Heart left ventricle (tissue), 16 donors: ENCODE data around the gene ELMOD3. TPM values are rescaled to one million over a fixed set of nuclear protein-coding genes. Genes with fewer than 3 reads are reported as not detected.

ENCODE experiments used
- ATAC-seq, 4 donors: fragments of 200-7000 bp; cut with Tn5 transposase; one replicate each; pipeline ENCODE4 v1.9.1; 2020 to 2022; ENCODE audit warnings: moderate library complexity in 4 of 4, mild to moderate bottlenecking in 3 of 4, moderate number of reproducible peaks in 1 of 4
- DNase-seq, 5 donors: peaks; one replicate each; pipeline ENCODE4 v3.0.0-alpha.2; 2020
- H3K27ac ChIP-seq, 12 donors: fragments of 200-600 bp; sonication (generic) in 4 of 12; one replicate each; pipeline versions ENCODE4 v1.5.0 to v1.8.0; 2016 to 2022; ENCODE audit warnings: mild to moderate bottlenecking in 2 of 12
- H3K27me3 ChIP-seq, 9 donors: fragments of 200-600 bp; sonication (generic) in 2 of 9; one replicate each; pipeline versions ENCODE4 v1.5.1 to v1.8.0; 2016 to 2022; ENCODE audit warnings: mild to moderate bottlenecking in 3 of 9
- H3K36me3 ChIP-seq, 9 donors: fragments of 200-600 bp; sonication (generic) in 2 of 9; one replicate each; pipeline versions ENCODE4 v1.5.0 to v1.8.0; 2018 to 2022; ENCODE audit warnings: mild to moderate bottlenecking in 2 of 9
- H3K4me1 ChIP-seq, 12 donors: fragments of 200-600 bp; sonication (generic) in 4 of 12; one replicate each; pipeline versions ENCODE4 v1.5.0 to v1.8.0; 2016 to 2022; ENCODE audit warnings: mild to moderate bottlenecking in 3 of 12
- H3K4me3 ChIP-seq, 12 donors: fragments of 200-600 bp; sonication (generic) in 4 of 12; one replicate each; pipeline versions ENCODE4 v1.5.0 to v1.8.0; 2017 to 2022; ENCODE audit warnings: mild to moderate bottlenecking in 9 of 12, moderate library complexity in 4 of 12
- H3K9me3 ChIP-seq, 12 donors: fragments of 200-600 bp; sonication (generic) in 4 of 12; one replicate each; pipeline versions ENCODE4 v1.5.0 to v1.8.0; 2016 to 2022; ENCODE audit warnings: mild to moderate bottlenecking in 1 of 12
- POLR2A ChIP-seq, 2 donors: fragments of 450-650 bp; IDR thresholded peaks; one replicate each; pipeline ENCODE4 v1.6.1; 2017; ENCODE audit warnings: antibody characterized with exemption in 2 of 2, mild to moderate bottlenecking in 2 of 2, moderate library complexity in 2 of 2
- WGBS, 4 donors: extraction: QIAGEN DNeasy Blood & Tissue Kit in 2 of 4; methylation state at CpG; one replicate each; pipeline versions ENCODE4 v1.1.5 to v1.1.7; 2013 to 2018; 5-methylcytosine and 5-hydroxymethylcytosine counted together
- intact Hi-C, 10 donors: fragments of 100-400 bp; cut with DNase I; formaldehyde crosslinking; loops; one replicate each; pipeline versions ENCODE4 v1.11.1 to v1.14.2; 2022
- polyA plus RNA-seq, 2 donors: library from polyadenylated mRNA; stranded (reverse); fragments of 200-250 nt; gene quantifications; one replicate each; pipeline ENCODE4 v1.2.3, GENCODE V29; 2013
- total RNA-seq, 9 donors: library from RNA; depleted of rRNA in 2 of 9; stranded (reverse); fragments of >200 nt in 2 of 9; fragmentation: NEBNext Ultra II Directional in 3 of 9; extraction: Animal tissue kit (Norgen Biotek cat#: 25700) in 3 of 9; gene quantifications; one replicate each; pipeline versions ENCODE4 v1.1.0 to v1.2.4, GENCODE V29; 2016 to 2023
- TF ChIP-seq, protein P1 (sequence below), 12 donors: fragments of 200-600 bp; sonication (generic) in 4 of 12; IDR thresholded peaks; one replicate each; pipeline versions ENCODE4 v1.5.0 to v1.8.0; 2018 to 2022; ENCODE audit warnings: antibody characterized with exemption in 12 of 12, mild to moderate bottlenecking in 5 of 12
- donor health status: ischemic (EF 13 %, LVEDD 7.1; RV severe dilation, severe dysfunction).
- donor health status: healthy with polysubstance abuse.
- donor health status: DM: no; HTN: yes; CAD: no.
- donor health status: DM: no; HTN: no; CAD: no.
- donor health status: ischemic (EF 25% LVEDD 6.9; RV normal size, moderate dysfunction).
- donor health status: ischemic (EF 25% LVEDD 5.7; RV mildly dilated, moderate dysfunction).
- donor health status: healthy.
- donor health status: DM: yes; HTN: yes; CAD: no.
- donor health status: ischemic (EF 35%, LVEDD 5.7; RV mildly dilated, moderate dysfunction).
- donor health status: nonischemic (EF 11% LVEDD 7.7; RV severe dilation, severe dysfunction).
- donor health status: DM: yes; HTN: yes; CAD: no.
- donor health status: PGD.
- donor health status: ischemic (EF 29% LVEDD 5.4; RV normal size, mild dysfunction).
- donor health status: nonischemic (EF 23%, LVEDD 6.1; RV moderate dilation, normal function).

Gene ELMOD3
- total and polyA plus RNA-seq, 11 donors = 6.0 to 18.0 (median 10.2) TPM

DNA sequence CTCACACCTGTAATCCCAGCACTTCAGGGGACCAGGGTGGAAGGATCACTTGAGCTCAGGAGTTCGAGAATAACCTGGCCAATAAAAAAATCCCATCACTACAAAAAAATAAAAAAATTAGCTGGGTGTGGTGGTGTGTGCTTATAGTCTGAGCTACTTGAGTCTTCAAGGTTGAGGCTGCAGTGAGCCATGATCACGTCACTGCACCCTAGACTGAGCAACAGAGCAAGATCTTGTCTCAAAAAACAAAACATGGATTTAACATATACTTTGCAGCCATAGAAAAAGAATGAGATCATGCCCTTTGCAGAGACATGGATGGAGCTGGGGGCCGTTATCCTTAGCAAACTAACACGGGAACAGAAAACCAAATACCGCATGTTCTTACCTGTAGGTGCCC lies 86.2 kb downstream of the ELMOD3 start:
- intact Hi-C loops = loop anchor here in 1 of 10 donors (10.0 kb wide), 1 partner anchor 54 kb away; no protein-coding TSS in a partner anchor
- ATAC-seq (no peak), DNase-seq (no peak)
- peaks cover 11 to 45% (median 24%) of the 10 kb centered on the region in 12 donors for H3K4me1 ChIP-seq
- H3K36me3 ChIP-seq = no peaks in the 10 kb centered on the region
- H3K27me3 ChIP-seq = no peaks in the 10 kb centered on the region
- 93 to 96% (median 94%) methylated on average over 5 of the region's 5 CpGs for WGBS, 4 donors
- H3K9me3 ChIP-seq = no peaks in the 10 kb centered on the region
- no peak overlapping the region for H3K4me3 ChIP-seq
- no peak overlapping the region for H3K27ac ChIP-seq
- TF ChIP-seq, protein P1, sequence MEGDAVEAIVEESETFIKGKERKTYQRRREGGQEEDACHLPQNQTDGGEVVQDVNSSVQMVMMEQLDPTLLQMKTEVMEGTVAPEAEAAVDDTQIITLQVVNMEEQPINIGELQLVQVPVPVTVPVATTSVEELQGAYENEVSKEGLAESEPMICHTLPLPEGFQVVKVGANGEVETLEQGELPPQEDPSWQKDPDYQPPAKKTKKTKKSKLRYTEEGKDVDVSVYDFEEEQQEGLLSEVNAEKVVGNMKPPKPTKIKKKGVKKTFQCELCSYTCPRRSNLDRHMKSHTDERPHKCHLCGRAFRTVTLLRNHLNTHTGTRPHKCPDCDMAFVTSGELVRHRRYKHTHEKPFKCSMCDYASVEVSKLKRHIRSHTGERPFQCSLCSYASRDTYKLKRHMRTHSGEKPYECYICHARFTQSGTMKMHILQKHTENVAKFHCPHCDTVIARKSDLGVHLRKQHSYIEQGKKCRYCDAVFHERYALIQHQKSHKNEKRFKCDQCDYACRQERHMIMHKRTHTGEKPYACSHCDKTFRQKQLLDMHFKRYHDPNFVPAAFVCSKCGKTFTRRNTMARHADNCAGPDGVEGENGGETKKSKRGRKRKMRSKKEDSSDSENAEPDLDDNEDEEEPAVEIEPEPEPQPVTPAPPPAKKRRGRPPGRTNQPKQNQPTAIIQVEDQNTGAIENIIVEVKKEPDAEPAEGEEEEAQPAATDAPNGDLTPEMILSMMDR (IDR thresholded peaks at IDR 0.05) = no peak
- no peak for TF ChIP-seq POLR2A (IDR thresholded peaks at IDR 0.05)

Other genes starting within 250 kb of the ELMOD3 start
- 1 to 10 TPM; 1.9 to 9.8 (median 6.4) TPM for gene TCF7L1, start 221.4 kb upstream of the ELMOD3 start, total RNA-seq
- 1 to 10 TPM; 3.9 to 6.1 TPM for gene TCF7L1, start 221.4 kb upstream of the ELMOD3 start, polyA plus RNA-seq
- gene TGOLN2, start 26.8 kb upstream of the ELMOD3 start, total RNA-seq = 100 to 1,000 TPM in 2 of 9 donors, 10 to 100 TPM in 7; 70.7 to 130 (median 83.5) TPM
- gene TGOLN2, start 26.8 kb upstream of the ELMOD3 start, polyA plus RNA-seq = 10 to 100 TPM; 15.5 to 57.3 TPM
- 10 to 100 TPM; 27.5 to 74.9 (median 50.9) TPM for gene RETSAT, start 241 bp upstream of the ELMOD3 start, total RNA-seq
- 10 to 100 TPM; 22.5 to 36.3 TPM for gene RETSAT, start 241 bp upstream of the ELMOD3 start, polyA plus RNA-seq
- gene CAPG, start 55.6 kb downstream of the ELMOD3 start, total RNA-seq = 10 to 100 TPM in 3 of 9 donors, 1 to 10 TPM in 6; 2.8 to 91.6 (median 4.5) TPM
- 10 to 100 TPM in 1 of 2 donors, 1 to 10 TPM in 1; 2.9 to 15.6 TPM for gene CAPG, start 55.6 kb downstream of the ELMOD3 start, polyA plus RNA-seq
- gene SH2D6, start 63.9 kb downstream of the ELMOD3 start, total RNA-seq = not detected
- not detected for gene SH2D6, start 63.9 kb downstream of the ELMOD3 start, polyA plus RNA-seq
- 100 to 1,000 TPM in 7 of 9 donors, 10 to 100 TPM in 2; 66.0 to 218 (median 128) TPM for gene MAT2A, start 184.4 kb downstream of the ELMOD3 start, total RNA-seq
- 100 to 1,000 TPM in 1 of 2 donors, 10 to 100 TPM in 1; 72.3 to 131 TPM for gene MAT2A, start 184.4 kb downstream of the ELMOD3 start, polyA plus RNA-seq
- gene GGCX, start 206.7 kb downstream of the ELMOD3 start, total RNA-seq = 10 to 100 TPM; 13.2 to 30.7 (median 20.8) TPM
- 10 to 100 TPM; 12.6 to 28.7 TPM for gene GGCX, start 206.7 kb downstream of the ELMOD3 start, polyA plus RNA-seq
- gene VAMP8, start 222.8 kb downstream of the ELMOD3 start, total RNA-seq = 100 to 1,000 TPM in 1 of 9 donors, 10 to 100 TPM in 4, 1 to 10 TPM in 4; 5.4 to 103 (median 10.1) TPM
- 10 to 100 TPM; 13.8 to 21.7 TPM for gene VAMP8, start 222.8 kb downstream of the ELMOD3 start, polyA plus RNA-seq
- 100 to 1,000 TPM in 1 of 9 donors, 10 to 100 TPM in 8; 21.0 to 186 (median 36.6) TPM for gene VAMP5, start 229.7 kb downstream of the ELMOD3 start, total RNA-seq
- gene VAMP5, start 229.7 kb downstream of the ELMOD3 start, polyA plus RNA-seq = 10 to 100 TPM; 65.4 to 81.9 TPM
- 100 to 1,000 TPM in 4 of 9 donors, 10 to 100 TPM in 5; 77.7 to 208 (median 92.0) TPM for gene RNF181, start 241.0 kb downstream of the ELMOD3 start, total RNA-seq
- gene RNF181, start 241.0 kb downstream of the ELMOD3 start, polyA plus RNA-seq = 100 to 1,000 TPM; 165 to 235 TPM
- gene TMEM150A, start 247.9 kb downstream of the ELMOD3 start, total RNA-seq = 10 to 100 TPM in 5 of 9 donors, 1 to 10 TPM in 4; 6.4 to 20.8 (median 11.5) TPM
- 10 to 100 TPM; 10.5 to 14.1 TPM for gene TMEM150A, start 247.9 kb downstream of the ELMOD3 start, polyA plus RNA-seq